ENCODE data around the gene RALGAPA1. TPM values are rescaled to one million over a fixed set of nuclear protein-coding genes. Genes with fewer than 3 reads are reported as not detected.
A peak's percentile ranks its signal among the peaks of the same experiment; 100 is the strongest.

RALGAPA1 gene
- total and polyA plus RNA-seq, 2 of the 13 experiments (the other 11 are each of a cell fraction or from before 2014, with no cell fraction given) = 65.0 to 89.2 TPM

DNA sequence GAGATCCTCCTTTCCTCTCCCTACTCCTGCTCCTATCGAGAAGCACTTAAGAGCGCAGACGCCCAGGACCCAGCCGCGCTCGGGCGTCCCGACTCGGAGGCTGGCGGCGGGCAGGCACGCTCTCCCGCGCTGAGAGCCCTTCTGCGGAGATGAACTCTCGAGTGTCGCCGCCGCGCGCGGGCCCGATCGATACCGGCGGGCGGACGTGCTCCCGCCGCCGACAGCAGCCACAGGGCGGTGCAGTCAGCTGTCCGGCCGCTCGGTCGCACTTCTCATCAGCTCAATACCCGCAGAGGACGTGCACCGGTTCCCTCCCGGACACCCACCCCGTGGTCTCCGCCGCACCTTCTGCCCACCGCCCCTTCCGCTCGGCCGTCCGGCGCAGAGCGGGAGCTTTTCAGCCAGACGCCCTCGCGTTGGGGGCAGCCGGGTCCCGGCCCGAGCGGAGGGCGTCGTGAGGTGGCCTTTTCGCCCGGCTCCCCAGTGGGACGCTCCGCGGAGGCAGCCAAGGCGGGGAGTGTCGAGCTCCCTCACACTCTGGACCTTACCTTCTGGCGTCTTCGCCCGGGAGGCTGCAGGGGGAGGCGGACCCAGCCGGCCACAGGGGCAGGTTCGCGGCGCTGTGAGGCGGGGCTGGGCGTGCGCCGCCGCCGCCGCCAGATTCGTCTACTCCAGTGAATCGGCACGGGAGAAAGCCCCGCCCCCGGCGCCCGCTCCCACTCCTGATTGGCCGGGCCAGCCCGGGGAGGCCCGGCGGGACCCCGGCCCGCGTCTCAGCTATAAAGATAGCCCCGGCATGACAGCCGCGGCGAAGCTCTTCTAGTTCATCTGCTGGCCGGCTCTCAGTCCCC is 275.5 kb downstream of the RALGAPA1 start, which contains the start of gene INSM2 (continued):
- TF ChIP-seq HIC2 (CRISPR knock-in tag; IDR thresholded peaks at IDR 0.05; ENCODE audit: low read depth) = peak; percentile 89
- TF ChIP-seq, protein P1, sequence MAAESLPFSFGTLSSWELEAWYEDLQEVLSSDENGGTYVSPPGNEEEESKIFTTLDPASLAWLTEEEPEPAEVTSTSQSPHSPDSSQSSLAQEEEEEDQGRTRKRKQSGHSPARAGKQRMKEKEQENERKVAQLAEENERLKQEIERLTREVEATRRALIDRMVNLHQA (CRISPR knock-in tag; IDR thresholded peaks at IDR 0.05) = no peak
- peak; percentile 73 for TF ChIP-seq ARID5B (CRISPR knock-in tag; IDR thresholded peaks at IDR 0.05)
- TF ChIP-seq TCF12 (IDR thresholded peaks at IDR 0.05) = no peak
- peak; percentile 96 for TF ChIP-seq TCF12 (CRISPR knock-in tag; IDR thresholded peaks at IDR 0.05)
- peak; percentile 64; the same call in 1 of the 2 replicates for TF ChIP-seq ZNF598 (CRISPR knock-in tag; IDR thresholded peaks at IDR 0.05; ENCODE audit: borderline replicate concordance)
- peak; percentile 87 for TF ChIP-seq ZNF446 (CRISPR knock-in tag; IDR thresholded peaks at IDR 0.05)
- TF ChIP-seq, protein P2, sequence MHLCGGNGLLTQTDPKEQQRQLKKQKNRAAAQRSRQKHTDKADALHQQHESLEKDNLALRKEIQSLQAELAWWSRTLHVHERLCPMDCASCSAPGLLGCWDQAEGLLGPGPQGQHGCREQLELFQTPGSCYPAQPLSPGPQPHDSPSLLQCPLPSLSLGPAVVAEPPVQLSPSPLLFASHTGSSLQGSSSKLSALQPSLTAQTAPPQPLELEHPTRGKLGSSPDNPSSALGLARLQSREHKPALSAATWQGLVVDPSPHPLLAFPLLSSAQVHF (CRISPR knock-in tag; IDR thresholded peaks at IDR 0.05) = no peak; the same call in 1 of the 2 replicates
- TF ChIP-seq DNMT1 (CRISPR knock-in tag; IDR thresholded peaks at IDR 0.05) = peak; percentile 88
- TF ChIP-seq WIZ (CRISPR knock-in tag; IDR thresholded peaks at IDR 0.05) = peak; percentile 97
- peak; percentile 91 for TF ChIP-seq ZNF276 (CRISPR knock-in tag; IDR thresholded peaks at IDR 0.05; ENCODE audit: low read depth)
- TF ChIP-seq TFAP4 (IDR thresholded peaks at IDR 0.05; ENCODE audit: borderline replicate concordance, low read depth) = peak; percentile 82; the same call in 1 of the 2 replicates
- TF ChIP-seq, protein P3, sequence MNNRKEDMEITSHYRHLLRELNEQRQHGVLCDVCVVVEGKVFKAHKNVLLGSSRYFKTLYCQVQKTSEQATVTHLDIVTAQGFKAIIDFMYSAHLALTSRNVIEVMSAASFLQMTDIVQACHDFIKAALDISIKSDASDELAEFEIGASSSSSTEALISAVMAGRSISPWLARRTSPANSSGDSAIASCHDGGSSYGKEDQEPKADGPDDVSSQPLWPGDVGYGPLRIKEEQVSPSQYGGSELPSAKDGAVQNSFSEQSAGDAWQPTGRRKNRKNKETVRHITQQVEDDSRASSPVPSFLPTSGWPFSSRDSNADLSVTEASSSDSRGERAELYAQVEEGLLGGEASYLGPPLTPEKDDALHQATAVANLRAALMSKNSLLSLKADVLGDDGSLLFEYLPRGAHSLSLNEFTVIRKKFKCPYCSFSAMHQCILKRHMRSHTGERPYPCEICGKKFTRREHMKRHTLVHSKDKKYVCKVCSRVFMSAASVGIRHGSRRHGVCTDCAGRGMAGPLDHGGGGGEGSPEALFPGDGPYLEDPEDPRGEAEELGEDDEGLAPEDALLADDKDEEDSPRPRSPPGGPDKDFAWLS (CRISPR knock-in tag; IDR thresholded peaks at IDR 0.05; ENCODE audit: borderline replicate concordance) = peak; percentile 98; the same call in 1 of the 2 replicates
